ENCODE results near the gene FNIP2. TPM values are rescaled to one million over a fixed set of nuclear protein-coding genes. Genes with fewer than 3 reads are reported as not detected.

FNIP2 gene
- total and polyA plus RNA-seq, 2 donors (not counting 1 experiment from before 2014, with no cell fraction given), result 0.03 to 0.17 TPM

GRCh38 chr4:158777423-158778155 lies 8.8 kb downstream of the FNIP2 start:
- Mint-ChIP-seq H3K4me1 (peaks cover 7% of the 10 kb centered on the region), H3K4me3 (no peak overlapping the region), H3K27me3 (peaks cover 60% of the 10 kb centered on the region), H3K9me3 (ENCODE audit: insufficient read depth) (no peaks in the 10 kb centered on the region), H3K27ac (no peak overlapping the region)
- DNase-seq (no peak), ATAC-seq (ENCODE audit: low read depth) (no peak)
- peak overlapping the region; percentile 54 for H3K4me2 ChIP-seq (replicated peaks; ENCODE audit: low read depth, low read length, poor library complexity, severe bottlenecking)
- no peaks in the 10 kb centered on the region for H3K36me3 ChIP-seq (replicated peaks in 1 of 2; ENCODE audit: control extremely low read depth in 1 of 2, control insufficient read depth in 1 of 2, extremely low read depth in 1 of 2, insufficient read depth in 2 of 2, low read length in 1 of 2)
- no peaks in the 10 kb centered on the region for H3K79me2 ChIP-seq (ENCODE audit: control insufficient read depth, insufficient read depth, low read length)
- no peaks in the 10 kb centered on the region for H4K20me1 ChIP-seq (ENCODE audit: control insufficient read depth, insufficient read depth, low read length, poor library complexity, severe bottlenecking)
- WGBS (ENCODE audit: insufficient coverage), result 79% methylated on average over 4 of the region's 6 CpGs
- H3K4me3 ChIP-seq (ENCODE audit: control extremely low read depth in 1 of 5, extremely low read depth in 1 of 5, insufficient read depth in 1 of 5, low read depth in 2 of 5, low read length in 4 of 5), result no peak overlapping the region
- H3K9me3 ChIP-seq (ENCODE audit: control extremely low read depth in 1 of 3, control insufficient read depth in 2 of 3, insufficient read depth in 1 of 3, low read length in 2 of 3), result peaks cover 4 to 9% (median 7%) of the 10 kb centered on the region in 3 donors
- ChIA-PET POLR2A (no interaction called here), CTCF (no interaction called here)
- intact Hi-C loops (cut with micrococcal nuclease), result no loop called here
- H3K27me3 ChIP-seq (replicated peaks in 1 of 4; ENCODE audit: control extremely low read depth in 1 of 4, control insufficient read depth in 3 of 4, insufficient read depth in 4 of 4, low read length in 3 of 4), result peaks cover 11 to 62% (median 43%) of the 10 kb centered on the region in 4 experiments
- TF ChIP-seq CTCF (IDR thresholded peaks at IDR 0.05) (no peak), EZH2 (IDR thresholded peaks at IDR 0.05; ENCODE audit: borderline replicate concordance, insufficient read depth, low read depth, low read length, poor library complexity, severe bottlenecking) (no peak)
- H3K9ac ChIP-seq (ENCODE audit: low read length), result no peak overlapping the region
- no peak overlapping the region for H3K27ac ChIP-seq (ENCODE audit: low read length in 2 of 2)
- H3K4me1 ChIP-seq (ENCODE audit: control insufficient read depth in 2 of 2, insufficient read depth in 2 of 2, low read length in 2 of 2), result peaks cover 11 to 16% of the 10 kb centered on the region in 2 donors
- H2AFZ ChIP-seq (ENCODE audit: insufficient read depth, low read depth, low read length, poor library complexity, severe bottlenecking), result no peak overlapping the region

GRCh38 chr4:158778156-158778711 lies 9.4 kb downstream of the FNIP2 start:
- Mint-ChIP-seq H3K27me3 (peaks cover 60% of the 10 kb centered on the region), H3K4me1 (peaks cover 7% of the 10 kb centered on the region), H3K27ac (no peak overlapping the region), H3K9me3 (ENCODE audit: insufficient read depth) (no peaks in the 10 kb centered on the region), H3K4me3 (no peak overlapping the region)
- peak; percentile 84 for ATAC-seq (ENCODE audit: low read depth)
- H3K4me1 ChIP-seq (ENCODE audit: control insufficient read depth in 2 of 2, insufficient read depth in 2 of 2, low read length in 2 of 2), result peaks cover 11 to 16% of the 10 kb centered on the region in 2 donors
- no peaks in the 10 kb centered on the region for H4K20me1 ChIP-seq (ENCODE audit: control insufficient read depth, insufficient read depth, low read length, poor library complexity, severe bottlenecking)
- WGBS (ENCODE audit: insufficient coverage), result no CpG with 5 or more reads among the region's 2 CpGs
- peak overlapping the region; percentile 54 for H3K4me2 ChIP-seq (replicated peaks; ENCODE audit: low read depth, low read length, poor library complexity, severe bottlenecking)
- peak; percentile 67 for DNase-seq
- H3K36me3 ChIP-seq (replicated peaks in 1 of 2; ENCODE audit: control extremely low read depth in 1 of 2, control insufficient read depth in 1 of 2, extremely low read depth in 1 of 2, insufficient read depth in 2 of 2, low read length in 1 of 2), result no peaks in the 10 kb centered on the region
- ChIA-PET POLR2A (no interaction called here), CTCF (no interaction called here)
- TF ChIP-seq CTCF (IDR thresholded peaks at IDR 0.05) (no peak), EZH2 (IDR thresholded peaks at IDR 0.05; ENCODE audit: borderline replicate concordance, insufficient read depth, low read depth, low read length, poor library complexity, severe bottlenecking) (no peak)
- H3K4me3 ChIP-seq (ENCODE audit: control extremely low read depth in 1 of 5, extremely low read depth in 1 of 5, insufficient read depth in 1 of 5, low read depth in 2 of 5, low read length in 4 of 5), result no peak overlapping the region
- intact Hi-C loops (cut with micrococcal nuclease), result no loop called here
- H2AFZ ChIP-seq (ENCODE audit: insufficient read depth, low read depth, low read length, poor library complexity, severe bottlenecking), result no peak overlapping the region
- no peak overlapping the region for H3K9ac ChIP-seq (ENCODE audit: low read length)
- H3K27ac ChIP-seq (ENCODE audit: low read length in 2 of 2), result no peak overlapping the region
- peaks cover 14 to 62% (median 45%) of the 10 kb centered on the region in 4 experiments for H3K27me3 ChIP-seq (replicated peaks in 1 of 4; ENCODE audit: control extremely low read depth in 1 of 4, control insufficient read depth in 3 of 4, insufficient read depth in 4 of 4, low read length in 3 of 4)
- H3K79me2 ChIP-seq (ENCODE audit: control insufficient read depth, insufficient read depth, low read length), result no peaks in the 10 kb centered on the region
- peaks cover 4 to 6% (median 5%) of the 10 kb centered on the region in 3 donors for H3K9me3 ChIP-seq (ENCODE audit: control extremely low read depth in 1 of 3, control insufficient read depth in 2 of 3, insufficient read depth in 1 of 3, low read length in 2 of 3)
